Astrocyte (in vitro differentiated cells and primary cell): ENCODE data around the gene JAG2. TPM values are rescaled to one million over a fixed set of nuclear protein-coding genes. Genes with fewer than 3 reads are reported as not detected.
"Not testable (repeated sequence)": the region's sequence is repeated elsewhere in the genome, so short reads cannot be mapped to it uniquely, and the experiment has no call there.

Experiments
- DNase-seq: peaks from one replicate; pipeline ENCODE4 v3.0.0-alpha.2; 2010; ENCODE audit warnings: low read depth
- FAIRE-seq: peaks from 2 replicates; lab custom pipeline; 2011; peaks lifted over from hg19 to GRCh38; lab: Jason Lieb, UNC
- H2AFZ ChIP-seq: 2 replicates; pipeline ENCODE4 v1.6.0; 2012; ENCODE audit warnings: low read depth, low read length, inconsistent platforms
- H3K27ac ChIP-seq: 2 replicates; pipeline ENCODE4 v1.5.1; 2011; ENCODE audit warnings: low read depth, low read length, inconsistent platforms
- H3K27me3 ChIP-seq: 2 replicates; pipeline ENCODE4 v1.6.0; 2011; ENCODE audit warnings: low read length, inconsistent platforms; ENCODE audit not compliant: insufficient read depth
- H3K36me3 ChIP-seq: 2 replicates; pipeline ENCODE4 v1.5.1; 2011; ENCODE audit warnings: low read length, inconsistent platforms; ENCODE audit not compliant: insufficient read depth
- H3K4me1 ChIP-seq: 2 replicates; pipeline ENCODE4 v1.5.1; 2011; ENCODE audit warnings: low read length, inconsistent platforms; ENCODE audit not compliant: insufficient read depth
- H3K4me2 ChIP-seq: 2 replicates; pipeline ENCODE4 v1.6.0; 2012; ENCODE audit warnings: low read length, inconsistent platforms
- H3K4me3 ChIP-seq: 2 replicates; pipeline ENCODE4 v1.5.1; 2011; ENCODE audit warnings: low read depth, mild to moderate bottlenecking, low read length, inconsistent platforms; ENCODE audit not compliant: insufficient read depth
- H3K79me2 ChIP-seq: 2 replicates; pipeline ENCODE4 v1.6.0; 2012; ENCODE audit warnings: mild to moderate bottlenecking, low read length, inconsistent platforms; ENCODE audit not compliant: insufficient read depth
- H3K9ac ChIP-seq: 2 replicates; pipeline ENCODE4 v1.6.0; 2012; ENCODE audit warnings: mild to moderate bottlenecking, low read length, inconsistent platforms
- H3K9me3 ChIP-seq: 2 replicates; pipeline ENCODE4 v1.5.1; 2012; ENCODE audit warnings: low read depth, mild to moderate bottlenecking, low read length, inconsistent platforms; ENCODE audit not compliant: insufficient read depth
- H4K20me1 ChIP-seq: 2 replicates; pipeline ENCODE4 v1.6.0; 2012; ENCODE audit warnings: low read length, inconsistent platforms; ENCODE audit not compliant: insufficient read depth
- H3K27ac Mint-ChIP-seq: one replicate; pipeline ENCODE4 v1.8.0; 2021; ENCODE audit warnings: mild to moderate bottlenecking, mixed read lengths; ENCODE audit not compliant: unreplicated experiment
- H3K27me3 Mint-ChIP-seq: one replicate; pipeline ENCODE4 v1.8.0; 2021; ENCODE audit warnings: low read depth, mixed read lengths; ENCODE audit not compliant: unreplicated experiment
- H3K36me3 Mint-ChIP-seq: one replicate; pipeline ENCODE4 v1.8.0; 2021; ENCODE audit warnings: low read depth, mixed read lengths; ENCODE audit not compliant: unreplicated experiment
- H3K4me1 Mint-ChIP-seq: one replicate; pipeline ENCODE4 v1.8.0; 2021; ENCODE audit warnings: low read depth, mixed read lengths; ENCODE audit not compliant: unreplicated experiment
- H3K4me3 Mint-ChIP-seq: one replicate; pipeline ENCODE4 v1.8.0; 2021; ENCODE audit warnings: mild to moderate bottlenecking, moderate library complexity, mixed read lengths; ENCODE audit not compliant: unreplicated experiment
- H3K9me3 Mint-ChIP-seq: one replicate; pipeline ENCODE4 v1.8.0; 2021; ENCODE audit warnings: mild to moderate bottlenecking, mixed read lengths; ENCODE audit not compliant: unreplicated experiment
- CTCF ChIP-seq: IDR thresholded peaks from 2 replicates; pipeline ENCODE4 v1.5.1; 2011; ENCODE audit warnings: low read depth, mild to moderate bottlenecking, inconsistent platforms, low read length, moderate library complexity; ENCODE audit not compliant: insufficient read depth
- EZH2 ChIP-seq: IDR thresholded peaks from 2 replicates; pipeline ENCODE4 v1.6.1; 2012; ENCODE audit warnings: mild to moderate bottlenecking, low read length, inconsistent platforms; ENCODE audit not compliant: insufficient read depth
- total RNA-seq: library from RNA; stranded (reverse); gene quantifications from 2 replicates; pipeline ENCODE4 v1.2.1, GENCODE V29; 2021

The JAG2 gene
- total RNA-seq, 1 donor from 2014 or later: 6.6 TPM

DNA sequence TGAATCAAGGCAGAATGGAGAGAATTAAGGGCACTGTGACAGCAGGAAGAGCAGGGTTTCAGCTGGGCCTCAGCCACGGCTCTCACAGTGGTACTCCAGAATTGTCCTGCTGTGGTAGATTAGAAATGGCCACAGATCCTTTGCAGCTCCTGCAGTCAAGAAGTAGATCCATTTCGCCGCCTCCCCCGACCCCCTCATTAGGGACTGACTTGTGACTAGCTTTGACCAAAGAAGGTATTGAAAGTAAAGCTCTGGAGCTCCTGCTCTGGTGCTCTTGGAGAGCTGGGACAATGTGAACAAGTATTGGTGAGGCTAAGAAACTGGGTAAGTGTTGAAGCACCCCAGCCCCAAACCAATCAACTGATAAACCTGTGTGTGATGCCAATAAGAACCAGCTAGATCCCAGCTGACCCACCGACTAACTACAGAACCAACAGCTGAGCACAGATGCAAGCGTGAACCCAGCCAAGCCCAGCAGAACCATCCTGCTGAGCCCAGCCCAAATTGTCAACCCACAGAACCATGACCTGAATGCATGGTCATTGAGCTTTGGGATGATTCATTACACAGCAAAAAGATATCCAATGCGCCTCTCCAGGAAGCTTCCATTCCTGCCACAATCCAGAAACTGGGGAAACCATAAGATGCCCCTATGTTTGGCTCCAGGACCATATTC, 50.7 kb downstream of the JAG2 start:
- no peak for FAIRE-seq
- no peaks in the 10 kb centered on the region for H4K20me1 ChIP-seq
- H3K4me2 ChIP-seq: no peak overlapping the region
- no peak for DNase-seq
- H3K4me3 ChIP-seq: no peak overlapping the region
- H3K36me3 ChIP-seq: no peaks in the 10 kb centered on the region
- peaks cover 11% of the 10 kb centered on the region for H3K4me1 Mint-ChIP-seq
- H3K9me3 ChIP-seq: peaks cover 15% of the 10 kb centered on the region
- H3K79me2 ChIP-seq: no peaks in the 10 kb centered on the region
- no peak overlapping the region for H3K27ac Mint-ChIP-seq
- TF ChIP-seq CTCF: no peak
- no peak for TF ChIP-seq EZH2
- no peak overlapping the region for H3K9ac ChIP-seq
- peaks cover 12% of the 10 kb centered on the region for H3K27me3 ChIP-seq
- no peak overlapping the region for H3K4me3 Mint-ChIP-seq
- no peaks in the 10 kb centered on the region for H3K36me3 Mint-ChIP-seq
- H3K4me1 ChIP-seq: no peaks in the 10 kb centered on the region
- peaks cover 53% of the 10 kb centered on the region for H3K27me3 Mint-ChIP-seq
- no peak overlapping the region for H3K27ac ChIP-seq
- peaks cover 16% of the 10 kb centered on the region for H3K9me3 Mint-ChIP-seq
- H2AFZ ChIP-seq: no peak overlapping the region

DNA sequence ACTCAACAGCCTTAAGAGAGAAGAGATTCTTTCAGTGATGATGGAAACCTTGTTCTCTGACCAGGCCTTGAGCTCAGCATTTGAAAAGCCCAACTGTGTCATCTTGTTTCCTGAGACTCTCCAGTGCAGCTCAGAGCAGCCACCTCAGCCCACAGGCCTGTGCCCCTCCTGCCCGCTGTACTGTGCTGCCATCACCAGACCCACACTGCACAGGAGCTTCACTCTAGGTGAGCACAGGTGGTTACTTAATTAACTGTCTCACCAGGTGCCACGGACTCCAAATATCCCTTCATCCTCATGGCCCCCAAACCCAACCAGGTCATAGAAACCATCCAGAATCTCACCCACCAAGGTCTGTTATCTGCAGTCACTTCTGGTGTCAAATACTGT, 51.3 kb downstream of the JAG2 start:
- FAIRE-seq: no peak
- H3K27ac Mint-ChIP-seq: no peak overlapping the region

GRCh38 chr14:105116451-105117256, 51.9 kb downstream of the JAG2 start:
- Histone ChIP-seq H3K9me3 (peaks cover 7% of the 10 kb centered on the region), H3K36me3 (no peaks in the 10 kb centered on the region), H3K4me2 (no peak overlapping the region), H3K79me2 (no peaks in the 10 kb centered on the region), H3K27me3 (peaks cover 7% of the 10 kb centered on the region), H2AFZ (no peak overlapping the region), H3K9ac (no peak overlapping the region), H3K4me1 (no peaks in the 10 kb centered on the region), H4K20me1 (no peaks in the 10 kb centered on the region), H3K27ac (no peak overlapping the region), H3K4me3 (no peak overlapping the region)
- Mint-ChIP-seq H3K27me3 (peaks cover 41% of the 10 kb centered on the region), H3K9me3 (peaks cover 8% of the 10 kb centered on the region), H3K4me3 (no peak overlapping the region), H3K36me3 (no peaks in the 10 kb centered on the region), H3K27ac (no peak overlapping the region), H3K4me1 (peaks cover 11% of the 10 kb centered on the region)
- no peak for TF ChIP-seq CTCF
- no peak for TF ChIP-seq EZH2
- DNase-seq (no peak), FAIRE-seq (no peak)

More for the DNA sequence above, 51.3 kb downstream of the JAG2 start:
- Histone ChIP-seq H3K9me3 (peaks cover 13% of the 10 kb centered on the region), H3K4me1 (no peaks in the 10 kb centered on the region), H3K27ac (no peak overlapping the region), H2AFZ (no peak overlapping the region), H3K4me3 (no peak overlapping the region), H3K4me2 (no peak overlapping the region), H3K9ac (no peak overlapping the region), H3K36me3 (no peaks in the 10 kb centered on the region), H3K27me3 (peaks cover 12% of the 10 kb centered on the region), H3K79me2 (no peaks in the 10 kb centered on the region), H4K20me1 (no peaks in the 10 kb centered on the region)
- no peak overlapping the region for H3K4me3 Mint-ChIP-seq
- H3K4me1 Mint-ChIP-seq: peaks cover 11% of the 10 kb centered on the region
- H3K9me3 Mint-ChIP-seq: peaks cover 14% of the 10 kb centered on the region
- no peak for TF ChIP-seq EZH2
- no peak for DNase-seq
- no peaks in the 10 kb centered on the region for H3K36me3 Mint-ChIP-seq
- H3K27me3 Mint-ChIP-seq: peaks cover 47% of the 10 kb centered on the region

GRCh38 chr14:105109243-105109642, 59.3 kb downstream of the JAG2 start:
- H4K20me1 ChIP-seq, H3K4me3 Mint-ChIP-seq, H3K9me3 ChIP-seq, H3K4me3 ChIP-seq, H3K27ac Mint-ChIP-seq, H3K9me3 Mint-ChIP-seq, H3K4me2 ChIP-seq, H3K79me2 ChIP-seq, H3K9ac ChIP-seq, FAIRE-seq, H3K36me3 ChIP-seq, H3K4me1 Mint-ChIP-seq, H2AFZ ChIP-seq, H3K36me3 Mint-ChIP-seq, DNase-seq, H3K4me1 ChIP-seq, H3K27ac ChIP-seq: not testable (repeated sequence)
- peaks cover 24% of the 10 kb centered on the region for H3K27me3 ChIP-seq
- peaks cover 37% of the 10 kb centered on the region for H3K27me3 Mint-ChIP-seq
